HepG2 (cell line): ENCODE results near the gene BAIAP3. TPM values are rescaled to one million over a fixed set of nuclear protein-coding genes. Genes with fewer than 3 reads are reported as not detected.

ENCODE experiments used
- ATAC-seq: fragments of 200-7000 bp; cut with Tn5 transposase; 3 replicates; pipeline ENCODE4 v1.9.1; 2020; ENCODE audit warnings: mild to moderate bottlenecking, moderate library complexity
- BruUV-seq: library from RNA; stranded (reverse); fragments of 400-500 nt; replicated peaks from 2 replicates; lab custom pipeline; 2021; lab: Mats Ljungman, UMichigan
- CTCF ChIA-PET: fragments of 300-600 bp; formaldehyde crosslinking; extraction: SDS; loops from one replicate; lab custom pipeline; 2021; ENCODE audit warnings: low total read pairs, inconsistent platforms, low intra/inter-chr PET ratio; lab: Yijun Ruan, JAX
- POLR2A ChIA-PET: fragments of 350-600 bp; sonication (Branson Sonifier 250); formaldehyde crosslinking; loops from one replicate; lab custom pipeline; 2020; ENCODE audit warnings: antibody characterized with exemption, inconsistent platforms; lab: Yijun Ruan, JAX
- DNase-seq: peaks from one replicate; pipeline ENCODE4 v3.0.0-alpha.2; 2015; ENCODE audit warnings: low spot score
- FAIRE-seq: peaks from 3 replicates; lab custom pipeline; 2011; peaks lifted over from hg19 to GRCh38; lab: Jason Lieb, UNC
- H2AFZ ChIP-seq: one replicate; pipeline ENCODE4 v1.6.1; 2011; ENCODE audit warnings: low read length, inconsistent platforms
- H3K27ac ChIP-seq: fragments of 300-600 bp; 3 replicates; pipeline ENCODE4 v1.8.0; 2011; ENCODE audit warnings: mixed run types, mild to moderate bottlenecking, mixed read lengths, low read length, inconsistent platforms; ENCODE audit not compliant: insufficient read depth; ENCODE audit errors: extremely low read length
- H3K27me3 ChIP-seq, 2 experiments: fragments of 200-600 bp in 1 of 2; 2 replicates in 1 of 2; 3 replicates in 1 of 2; pipeline versions ENCODE4 v1.6.0 to v1.8.0; 2011; ENCODE audit warnings: low read length in 2 of 2, mild to moderate bottlenecking in 2 of 2, moderate library complexity in 2 of 2, inconsistent platforms in 1 of 2; ENCODE audit not compliant: insufficient read depth in 2 of 2, control insufficient read depth in 1 of 2
- H3K36me3 ChIP-seq, 2 experiments: fragments of 200-600 bp in 1 of 2; replicated peaks in 1 of 2; 2 replicates in 1 of 2; 3 replicates in 1 of 2; pipeline versions ENCODE4 v1.5.1 to v1.8.0; 2011; ENCODE audit warnings: low read length in 2 of 2, inconsistent platforms in 1 of 2; ENCODE audit not compliant: insufficient read depth in 2 of 2, control insufficient read depth in 1 of 2
- H3K4me1 ChIP-seq: 2 replicates; pipeline ENCODE4 v1.5.1; 2012; ENCODE audit warnings: low read length, inconsistent platforms; ENCODE audit not compliant: insufficient read depth
- H3K4me2 ChIP-seq: 2 replicates; pipeline ENCODE4 v1.6.0; 2011; ENCODE audit warnings: low read depth, low read length, inconsistent platforms
- H3K4me3 ChIP-seq, 3 experiments: fragments of 200-600 bp in 1 of 3; sonication (generic), shearing (Covaris generic) in 1 of 3; replicated peaks in 1 of 3; 2 replicates each; pipeline ENCODE4 v1.5.1; 2011 to 2016; ENCODE audit warnings: low read length in 3 of 3, inconsistent platforms in 2 of 3, low read depth in 2 of 3, mild to moderate bottlenecking in 2 of 3, control low read depth in 1 of 3, mixed read lengths in 1 of 3; ENCODE audit not compliant: insufficient read depth in 1 of 3
- H3K79me2 ChIP-seq: one replicate; pipeline ENCODE4 v1.6.1; 2011; ENCODE audit warnings: low read length, inconsistent platforms; ENCODE audit not compliant: insufficient read depth
- H3K9ac ChIP-seq: 2 replicates; pipeline ENCODE4 v1.6.0; 2011; ENCODE audit warnings: mild to moderate bottlenecking, low read depth, low read length, inconsistent platforms; ENCODE audit not compliant: insufficient read depth
- H3K9me3 ChIP-seq: 2 replicates; pipeline ENCODE4 v1.5.1; 2012; ENCODE audit warnings: mild to moderate bottlenecking, low read length
- H4K20me1 ChIP-seq: 2 replicates; pipeline ENCODE4 v1.6.0; 2011; ENCODE audit warnings: inconsistent platforms, mild to moderate bottlenecking, low read length, moderate library complexity; ENCODE audit not compliant: insufficient read depth
- HNRNPL ChIP-seq: fragments of 200-400 bp; formaldehyde crosslinking; IDR thresholded peaks from 2 replicates; pipeline ENCODE4 v1.6.1; 2017; ENCODE audit warnings: mild to moderate bottlenecking, low read depth, low read length
- HNRNPLL ChIP-seq: fragments of 200-400 bp; formaldehyde crosslinking; IDR thresholded peaks from 2 replicates; pipeline ENCODE4 v1.6.1; 2017; ENCODE audit warnings: mild to moderate bottlenecking, low read depth, low read length; ENCODE audit not compliant: poor library complexity, severe bottlenecking
- ZNF263 ChIP-seq: sonication (generic); formaldehyde crosslinking; IDR thresholded peaks from 2 replicates; pipeline ENCODE4 v1.4.0; 2020; ENCODE audit warnings: missing genetic modification reagents
- ZNF777 ChIP-seq: sonication (generic); formaldehyde crosslinking; IDR thresholded peaks from 2 replicates; pipeline ENCODE4 v1.4.0; 2020; ENCODE audit warnings: missing genetic modification reagents
- WGBS: methylation state at CpG from one replicate; pipeline ENCODE4 v1.1.6; 2017; ENCODE audit warnings: low lambda C conversion rate; 5-methylcytosine and 5-hydroxymethylcytosine counted together
- in situ Hi-C: cut with HindIII; loops from 2 replicates; pipeline ENCODE4 v1.10.0; 2017; ENCODE audit warnings: low pct_unique_long_range_greater_than_20kb; ENCODE audit not compliant: extremely low pct_ligation_motif_present
- intact Hi-C: fragments of 100-400 bp; cut with micrococcal nuclease; formaldehyde crosslinking; loops from one replicate; pipeline ENCODE4 v1.10.0; 2022; ENCODE audit not compliant: unreplicated experiment
- polyA plus RNA-seq, 8 experiments: library from polyadenylated mRNA; depleted of rRNA in 3 of 8; stranded (reverse) in 7 of 8; unstranded in 1 of 8; fragments of >200 nt; fragmentation: Illumina TruSeq in 4 of 8; extraction: Trizol in 4 of 8; gene quantifications; 2 replicates each; pipeline versions ENCODE4 v1.2.1 to v1.2.3, GENCODE V29; 2011 to 2016; ENCODE audit warnings: low read depth in 4 of 8, missing spikeins in 1 of 8, mixed read lengths in 1 of 8; ENCODE audit not compliant: insufficient read depth in 1 of 8
- total RNA-seq, 5 experiments: library from RNA; depleted of rRNA; stranded (reverse); fragments of >200 nt; fragmentation: Illumina TruSeq; extraction: Trizol; gene quantifications; 2 replicates each; pipeline ENCODE4 v1.2.3, GENCODE V29; 2016; ENCODE audit warnings: low read depth in 1 of 5
- TF ChIP-seq, protein P1 (sequence below): IDR thresholded peaks from 2 replicates; pipeline ENCODE4 v1.4.0; 2020; ENCODE audit warnings: mild to moderate bottlenecking, missing genetic modification reagents

Gene BAIAP3
- total and polyA plus RNA-seq, 2 of the 13 experiments (the other 11 are each of a cell fraction or from before 2014, with no cell fraction given), result 3.2 to 5.7 TPM

DNA sequence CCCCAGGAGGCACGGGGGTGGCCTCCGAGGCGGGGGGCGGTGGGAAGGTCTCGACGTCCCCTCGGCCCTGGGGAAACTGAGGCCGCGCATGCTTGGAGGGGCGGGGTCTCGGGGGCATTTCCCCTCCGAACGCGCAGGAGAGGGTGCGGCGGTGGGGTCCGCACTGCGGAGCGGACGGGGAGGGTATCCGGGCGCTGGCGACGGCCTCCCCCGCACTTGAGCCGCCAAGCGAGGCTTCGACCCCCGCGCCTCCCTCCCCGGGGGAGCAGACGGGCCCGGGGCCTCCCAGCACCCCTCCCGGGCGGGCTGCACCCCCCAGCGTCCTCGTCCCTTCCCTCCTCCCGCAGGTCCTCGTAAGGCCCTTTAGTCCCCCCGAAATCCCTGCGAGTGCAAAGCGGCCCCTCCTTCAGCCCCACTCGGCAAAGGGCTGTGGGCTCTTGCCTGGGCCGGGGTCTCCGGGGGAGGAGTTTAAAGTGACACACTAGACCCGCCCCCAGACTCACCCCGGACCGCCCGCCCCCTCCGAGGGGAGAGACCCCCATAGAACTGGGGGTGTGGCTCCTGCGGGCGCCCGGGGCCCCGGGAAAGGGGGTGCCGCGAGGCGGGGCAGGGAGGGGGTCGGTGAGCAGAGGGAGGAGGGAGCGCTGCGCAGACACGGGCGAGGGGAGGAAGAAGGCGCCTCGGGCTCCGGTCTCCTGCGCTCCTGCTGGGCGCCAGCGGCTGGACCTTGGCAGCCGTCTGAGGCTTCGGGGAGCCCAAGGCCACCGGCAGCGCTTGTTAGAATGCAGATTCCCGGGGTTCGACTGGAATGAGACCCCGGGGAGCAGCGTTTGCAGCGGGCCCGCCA lies 632 bp downstream of the BAIAP3 start:
- no peak for DNase-seq
- 0 out of 2 replicates have a peak, but pooled peaks cover 3% of the 10 kb centered on the region for H4K20me1 ChIP-seq
- H3K79me2 ChIP-seq, result no peaks in the 10 kb centered on the region
- CTCF ChIA-PET, result no interaction called here
- peak overlapping the region; percentile 60; the same call in 1 of the 2 replicates for H3K9ac ChIP-seq
- peaks cover 18 to 53% of the 10 kb centered on the region in 2 experiments for H3K27me3 ChIP-seq
- in situ Hi-C loops, result no loop called here
- ATAC-seq, result no peak
- POLR2A ChIA-PET, result interaction anchor here (3.6 kb wide), 1 partner anchor 9 kb away, joined by 25 read pairs; no protein-coding TSS in a partner anchor
- no peaks in the 10 kb centered on the region for H3K36me3 ChIP-seq
- no peak overlapping the region for H2AFZ ChIP-seq
- peak overlapping the region; percentile 99 for H3K4me2 ChIP-seq
- H3K4me1 ChIP-seq, result peaks cover 31% of the 10 kb centered on the region
- H3K9me3 ChIP-seq, result no peaks in the 10 kb centered on the region
- no TSS peak for BruUV-seq
- intact Hi-C loops, result no loop called here
- 16% methylated on average over 7 of the region's 78 CpGs for WGBS
- FAIRE-seq, result no peak
- H3K4me3 ChIP-seq, result peak overlapping the region; percentile 7 to 79 (median 61); a peak in 4 of 6 replicates
- H3K27ac ChIP-seq, result no peak overlapping the region
- peak; percentile 13 for TF ChIP-seq HNRNPLL
- TF ChIP-seq ZNF263, result 0 out of 2 replicates have a peak, but pooled peaks have one; percentile 10
- TF ChIP-seq, protein P1, sequence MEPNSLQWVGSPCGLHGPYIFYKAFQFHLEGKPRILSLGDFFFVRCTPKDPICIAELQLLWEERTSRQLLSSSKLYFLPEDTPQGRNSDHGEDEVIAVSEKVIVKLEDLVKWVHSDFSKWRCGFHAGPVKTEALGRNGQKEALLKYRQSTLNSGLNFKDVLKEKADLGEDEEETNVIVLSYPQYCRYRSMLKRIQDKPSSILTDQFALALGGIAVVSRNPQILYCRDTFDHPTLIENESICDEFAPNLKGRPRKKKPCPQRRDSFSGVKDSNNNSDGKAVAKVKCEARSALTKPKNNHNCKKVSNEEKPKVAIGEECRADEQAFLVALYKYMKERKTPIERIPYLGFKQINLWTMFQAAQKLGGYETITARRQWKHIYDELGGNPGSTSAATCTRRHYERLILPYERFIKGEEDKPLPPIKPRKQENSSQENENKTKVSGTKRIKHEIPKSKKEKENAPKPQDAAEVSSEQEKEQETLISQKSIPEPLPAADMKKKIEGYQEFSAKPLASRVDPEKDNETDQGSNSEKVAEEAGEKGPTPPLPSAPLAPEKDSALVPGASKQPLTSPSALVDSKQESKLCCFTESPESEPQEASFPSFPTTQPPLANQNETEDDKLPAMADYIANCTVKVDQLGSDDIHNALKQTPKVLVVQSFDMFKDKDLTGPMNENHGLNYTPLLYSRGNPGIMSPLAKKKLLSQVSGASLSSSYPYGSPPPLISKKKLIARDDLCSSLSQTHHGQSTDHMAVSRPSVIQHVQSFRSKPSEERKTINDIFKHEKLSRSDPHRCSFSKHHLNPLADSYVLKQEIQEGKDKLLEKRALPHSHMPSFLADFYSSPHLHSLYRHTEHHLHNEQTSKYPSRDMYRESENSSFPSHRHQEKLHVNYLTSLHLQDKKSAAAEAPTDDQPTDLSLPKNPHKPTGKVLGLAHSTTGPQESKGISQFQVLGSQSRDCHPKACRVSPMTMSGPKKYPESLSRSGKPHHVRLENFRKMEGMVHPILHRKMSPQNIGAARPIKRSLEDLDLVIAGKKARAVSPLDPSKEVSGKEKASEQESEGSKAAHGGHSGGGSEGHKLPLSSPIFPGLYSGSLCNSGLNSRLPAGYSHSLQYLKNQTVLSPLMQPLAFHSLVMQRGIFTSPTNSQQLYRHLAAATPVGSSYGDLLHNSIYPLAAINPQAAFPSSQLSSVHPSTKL (CRISPR knock-in tag), result no peak
- TF ChIP-seq HNRNPL, result no peak
- peak; percentile 63 for TF ChIP-seq ZNF777 (CRISPR knock-in tag)
